NCI-H82 (cell line): Measurements from ENCODE around the gene POTEG.
"Not testable (repeated sequence)": the region's sequence is repeated elsewhere in the genome, so short reads cannot be mapped to it uniquely, and the experiment has no call there.

Experiments
- DNase-seq: peaks from one replicate; lab custom pipeline; 2025; lab: John Stamatoyannopoulos, UW

POTEG gene

DNA sequence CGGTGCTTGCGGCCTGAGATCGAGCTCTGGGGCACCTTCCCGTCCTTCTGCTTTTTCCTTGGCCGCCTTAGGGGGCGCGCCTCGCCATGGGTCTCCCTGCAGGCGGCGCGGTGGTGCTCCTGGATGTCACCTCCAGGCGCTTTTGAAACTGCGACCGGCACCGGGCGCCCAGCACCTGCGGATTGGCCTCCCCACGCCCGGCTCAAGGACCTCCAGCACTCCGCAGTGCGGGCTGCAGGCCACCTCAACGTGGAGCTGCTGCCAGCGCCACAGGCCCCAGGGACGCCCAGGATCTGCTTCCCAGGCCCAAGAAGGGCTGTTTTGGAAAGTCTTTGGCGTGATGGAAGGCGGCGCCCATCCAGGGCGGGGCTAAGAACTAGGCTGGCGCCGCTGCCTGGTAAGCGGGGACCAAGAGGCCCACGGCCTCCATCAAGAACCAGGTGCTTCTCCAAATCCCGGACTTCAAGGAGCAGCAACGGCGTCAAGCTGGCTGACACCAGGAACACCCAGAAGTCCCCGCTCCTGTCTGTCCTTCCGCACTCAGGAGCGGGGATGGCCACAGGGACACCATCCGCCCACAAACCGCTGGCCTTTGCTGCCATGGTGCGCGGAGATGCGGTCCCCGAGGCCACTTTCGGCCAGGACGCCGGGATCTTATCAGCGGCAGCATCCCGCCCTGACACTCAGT lies 61.2 kb downstream of the POTEG start:
- not testable (repeated sequence) for DNase-seq

- not testable (repeated sequence) for DNase-seq
These were observed 62.4 kb downstream of the POTEG start for GRCh38 chr14:19371767-19372166.

- DNase-seq = not testable (repeated sequence)
These were observed 71.3 kb downstream of the POTEG start for GRCh38 chr14:19362803-19363202.

- DNase-seq = not testable (repeated sequence)
These were observed 71.8 kb downstream of the POTEG start for GRCh38 chr14:19362323-19362722.

- DNase-seq = not testable (repeated sequence)
These were observed 72.4 kb downstream of the POTEG start for GRCh38 chr14:19361636-19362253.

DNA sequence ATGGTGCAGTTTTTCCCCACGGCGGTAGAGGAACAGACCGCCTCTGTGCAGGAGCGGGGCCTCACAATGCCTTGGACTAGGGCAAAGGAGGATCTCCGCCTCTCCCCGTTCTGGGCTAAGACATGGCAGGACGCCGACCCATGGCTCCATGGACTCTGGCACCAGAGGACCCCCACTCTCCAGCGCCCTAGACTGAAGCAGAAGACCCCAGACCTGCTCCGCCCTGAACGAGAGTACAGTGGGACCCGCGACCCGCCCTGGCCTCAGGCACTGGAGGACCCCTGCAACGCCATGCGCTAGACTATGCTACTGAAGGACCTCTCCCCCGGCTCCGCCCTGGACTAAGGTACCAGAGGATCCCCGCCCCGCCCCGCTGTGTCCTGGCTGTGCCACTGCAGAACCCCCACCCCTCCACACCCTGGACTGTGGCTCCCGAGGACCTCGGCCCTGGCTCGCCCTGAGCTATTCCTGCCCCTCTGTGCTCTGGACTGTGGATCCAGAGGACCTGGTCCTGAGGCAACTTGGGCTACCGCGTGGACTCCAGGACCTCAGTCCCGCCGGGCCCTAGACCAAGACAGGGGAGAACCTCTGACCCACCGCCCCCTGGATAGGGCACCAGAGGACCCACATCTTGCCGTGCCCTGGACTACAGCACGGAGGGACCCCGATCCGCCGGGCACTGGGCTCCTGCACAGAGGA lies 73.1 kb downstream of the POTEG start:
- DNase-seq = not testable (repeated sequence)
